Uterus (tissue), 4 donors: Measurements from ENCODE around the gene NLRP10. TPM values are rescaled to one million over a fixed set of nuclear protein-coding genes. Genes with fewer than 3 reads are reported as not detected.

Experiments
- DNase-seq, 2 donors: peaks; one replicate each; pipeline ENCODE4 v3.0.0-alpha.2; 2019 to 2020
- H3K27ac ChIP-seq, 2 donors: fragments of 200-600 bp; sonication (generic); 1 replicate in 1 of 2; 2 replicates in 1 of 2; pipeline ENCODE4 v1.5.1; 2016 to 2018
- H3K27me3 ChIP-seq, 2 donors: fragments of 200-600 bp; sonication (generic); one replicate each; pipeline ENCODE4 v1.5.1; 2018 to 2019; ENCODE audit warnings: control low read depth in 1 of 2
- H3K36me3 ChIP-seq, 2 donors: fragments of 200-600 bp; sonication (generic); one replicate each; pipeline ENCODE4 v1.5.1; 2019; ENCODE audit warnings: control low read depth in 1 of 2
- H3K4me1 ChIP-seq, 2 donors: fragments of 200-600 bp; sonication (generic); one replicate each; pipeline ENCODE4 v1.5.1; 2018 to 2019; ENCODE audit warnings: control low read depth in 1 of 2
- H3K4me3 ChIP-seq, 2 donors: fragments of 200-600 bp; sonication (generic); 1 replicate in 1 of 2; 2 replicates in 1 of 2; pipeline ENCODE4 v1.5.1; 2018 to 2019; ENCODE audit warnings: mild to moderate bottlenecking in 1 of 2
- H3K9me3 ChIP-seq, 2 donors: fragments of 200-600 bp; sonication (generic); one replicate each; pipeline ENCODE4 v1.5.1; 2019; ENCODE audit warnings: control low read depth in 1 of 2
- CTCF ChIP-seq, 4 experiments: fragments of 200-600 bp in 2 of 4; fragments of 450-650 bp in 2 of 4; sonication (generic) in 2 of 4; IDR thresholded peaks; one replicate each; pipeline ENCODE4 v1.5.1; 2016 to 2019; ENCODE audit warnings: antibody characterized with exemption in 4 of 4, mild to moderate bottlenecking in 2 of 4, moderate library complexity in 1 of 4
- POLR2A ChIP-seq, 2 donors: fragments of 450-650 bp; IDR thresholded peaks; one replicate each; pipeline ENCODE4 v1.6.1; 2016; ENCODE audit warnings: antibody characterized with exemption in 2 of 2, mild to moderate bottlenecking in 1 of 2, moderate library complexity in 1 of 2
- intact Hi-C: fragments of 100-400 bp; cut with DNase I; formaldehyde crosslinking; loops from one replicate; pipeline ENCODE4 v1.15.1; 2023; ENCODE audit warnings: low total_unique reads
- total RNA-seq, 4 donors: library from RNA; depleted of rRNA in 3 of 4; stranded (reverse); fragments of >200 nt in 3 of 4; gene quantifications; one replicate each; pipeline versions ENCODE4 v1.1.0 to v1.2.4, GENCODE V29; 2014 to 2023
- donor health status: DM: yes; HTN: yes; CAD: no.

The NLRP10 gene
- total RNA-seq, 4 donors from 2014 or later, result not detected

GRCh38 chr11:7973011-7973410 lies 7.8 kb upstream of the NLRP10 start:
- no peak for TF ChIP-seq CTCF (IDR thresholded peaks at IDR 0.05)
- no peak for TF ChIP-seq POLR2A (IDR thresholded peaks at IDR 0.05)
- intact Hi-C loops, result no loop called here
- Histone ChIP-seq H3K36me3 (no peaks in the 10 kb centered on the region), H3K4me1 (no peaks in the 10 kb centered on the region), H3K4me3 (no peak overlapping the region), H3K9me3 (no peaks in the 10 kb centered on the region), H3K27ac (no peak overlapping the region), H3K27me3 (no peaks in the 10 kb centered on the region)
- no peak for DNase-seq

GRCh38 chr11:7971846-7972245 lies 6.6 kb upstream of the NLRP10 start:
- no peaks in the 10 kb centered on the region for H3K27me3 ChIP-seq
- intact Hi-C loops, result no loop called here
- H3K4me3 ChIP-seq, result no peak overlapping the region
- H3K27ac ChIP-seq, result no peak overlapping the region
- no peaks in the 10 kb centered on the region for H3K4me1 ChIP-seq
- no peaks in the 10 kb centered on the region for H3K9me3 ChIP-seq
- H3K36me3 ChIP-seq, result no peaks in the 10 kb centered on the region
- no peak for TF ChIP-seq POLR2A (IDR thresholded peaks at IDR 0.05)
- no peak for TF ChIP-seq CTCF (IDR thresholded peaks at IDR 0.05)
- no peak for DNase-seq

GRCh38 chr11:7969756-7970646 lies 4.8 kb upstream of the NLRP10 start:
- TF ChIP-seq CTCF (IDR thresholded peaks at IDR 0.05), result no peak
- TF ChIP-seq POLR2A (IDR thresholded peaks at IDR 0.05), result no peak
- intact Hi-C loops, result no loop called here
- Histone ChIP-seq H3K27me3 (no peaks in the 10 kb centered on the region), H3K4me3 (no peak overlapping the region), H3K4me1 (no peaks in the 10 kb centered on the region), H3K9me3 (no peaks in the 10 kb centered on the region), H3K27ac (no peak overlapping the region), H3K36me3 (no peaks in the 10 kb centered on the region)
- DNase-seq, result no peak

- no peaks in the 10 kb centered on the region for H3K9me3 ChIP-seq
- DNase-seq, result no peak
- H3K4me3 ChIP-seq, result no peak overlapping the region
- H3K4me1 ChIP-seq, result no peaks in the 10 kb centered on the region
- intact Hi-C loops, result no loop called here
- H3K27me3 ChIP-seq, result no peaks in the 10 kb centered on the region
- H3K36me3 ChIP-seq, result no peaks in the 10 kb centered on the region
- H3K27ac ChIP-seq, result no peak overlapping the region
- TF ChIP-seq CTCF (IDR thresholded peaks at IDR 0.05), result no peak
- no peak for TF ChIP-seq POLR2A (IDR thresholded peaks at IDR 0.05)
These were observed 3.4 kb upstream of the NLRP10 start for GRCh38 chr11:7968686-7969085.

- H3K27me3 ChIP-seq, result no peaks in the 10 kb centered on the region
- no peak for DNase-seq
- H3K36me3 ChIP-seq, result no peaks in the 10 kb centered on the region
- intact Hi-C loops, result no loop called here
- H3K4me3 ChIP-seq, result no peak overlapping the region
- H3K9me3 ChIP-seq, result no peaks in the 10 kb centered on the region
- H3K27ac ChIP-seq, result no peak overlapping the region
- no peak for TF ChIP-seq POLR2A (IDR thresholded peaks at IDR 0.05)
- TF ChIP-seq CTCF (IDR thresholded peaks at IDR 0.05), result no peak
- H3K4me1 ChIP-seq, result no peaks in the 10 kb centered on the region
These were observed 2.6 kb upstream of the NLRP10 start for GRCh38 chr11:7967826-7968225.
